ENCODE data around the gene SPRED2. TPM values are rescaled to one million over a fixed set of nuclear protein-coding genes. Genes with fewer than 3 reads are reported as not detected.
A peak's percentile ranks its signal among the peaks of the same experiment; 100 is the strongest.

Gene SPRED2
- total and polyA plus RNA-seq, 4 donors, result 6.7 to 7.5 (median 7.1) TPM

GRCh38 chr2:65381607-65382051 lies 50.8 kb downstream of the SPRED2 start:
- H3K4me3 ChIP-seq (ENCODE audit: low read depth in 1 of 3, low read length in 3 of 3), result no peak overlapping the region
- peak overlapping the region; percentile 13 to 80 for H3K27ac ChIP-seq (ENCODE audit: low read depth in 1 of 2, low read length in 2 of 2)
- TF ChIP-seq EGR1 (IDR thresholded peaks at IDR 0.05; ENCODE audit: low read depth in 2 of 2), result no peak
- TF ChIP-seq HNF4A (conservative IDR thresholded peaks at IDR 0.05), result no peak
- TF ChIP-seq CTCF (IDR thresholded peaks at IDR 0.05; ENCODE audit: low read depth, low read length, missing input control), result no peak
- TF ChIP-seq ATF3 (IDR thresholded peaks at IDR 0.05), result no peak
- H3K27me3 ChIP-seq (ENCODE audit: control insufficient read depth in 4 of 4, insufficient read depth in 4 of 4, low read length in 3 of 4), result no peaks in the 10 kb centered on the region
- H3K9me3 ChIP-seq (ENCODE audit: control insufficient read depth in 4 of 4, low read length in 3 of 4), result no peaks in the 10 kb centered on the region
- DNase-seq (ENCODE audit: low spot score), result no peak
- H3K36me3 ChIP-seq (ENCODE audit: control insufficient read depth in 4 of 4, insufficient read depth in 3 of 4, low read depth in 1 of 4, low read length in 3 of 4), result no peaks in the 10 kb centered on the region
- H3K4me1 ChIP-seq (ENCODE audit: control insufficient read depth in 4 of 4, insufficient read depth in 4 of 4, low read length in 3 of 4), result peaks cover 30 to 73% (median 61%) of the 10 kb centered on the region in 4 donors
- 75% methylated on average over 5 of the region's 5 CpGs for WGBS
- H3K9ac ChIP-seq (ENCODE audit: low read depth in 1 of 2, low read length in 2 of 2), result no peak overlapping the region

GRCh38 chr2:65380255-65380654 lies 52.1 kb downstream of the SPRED2 start:
- Histone ChIP-seq H3K27me3 (ENCODE audit: control insufficient read depth in 4 of 4, insufficient read depth in 4 of 4, low read length in 3 of 4) (no peaks in the 10 kb centered on the region), H3K4me3 (ENCODE audit: low read depth in 1 of 3, low read length in 3 of 3) (no peak overlapping the region), H3K9me3 (ENCODE audit: control insufficient read depth in 4 of 4, low read length in 3 of 4) (no peaks in the 10 kb centered on the region), H3K36me3 (ENCODE audit: control insufficient read depth in 4 of 4, insufficient read depth in 3 of 4, low read depth in 1 of 4, low read length in 3 of 4) (no peaks in the 10 kb centered on the region), H3K9ac (ENCODE audit: low read depth in 1 of 2, low read length in 2 of 2) (no peak overlapping the region), H3K27ac (ENCODE audit: low read depth in 1 of 2, low read length in 2 of 2) (no peak overlapping the region), H3K4me1 (ENCODE audit: control insufficient read depth in 4 of 4, insufficient read depth in 4 of 4, low read length in 3 of 4) (peaks cover 31 to 74% (median 55%) of the 10 kb centered on the region in 4 donors)
- 83% methylated on average over 5 of the region's 5 CpGs for WGBS
- DNase-seq (ENCODE audit: low spot score), result no peak
- TF ChIP-seq MAX (IDR thresholded peaks at IDR 0.05) (no peak), SP1 (IDR thresholded peaks at IDR 0.05) (no peak), RAD21 (IDR thresholded peaks at IDR 0.05) (no peak)

- Histone ChIP-seq H3K27me3 (ENCODE audit: control insufficient read depth in 4 of 4, insufficient read depth in 4 of 4, low read length in 3 of 4) (no peaks in the 10 kb centered on the region), H3K4me1 (ENCODE audit: control insufficient read depth in 4 of 4, insufficient read depth in 4 of 4, low read length in 3 of 4) (peaks cover 32 to 75% (median 58%) of the 10 kb centered on the region in 4 donors), H3K36me3 (ENCODE audit: control insufficient read depth in 4 of 4, insufficient read depth in 3 of 4, low read depth in 1 of 4, low read length in 3 of 4) (no peaks in the 10 kb centered on the region), H3K27ac (ENCODE audit: low read depth in 1 of 2, low read length in 2 of 2) (no peak overlapping the region), H3K4me3 (ENCODE audit: low read depth in 1 of 3, low read length in 3 of 3) (no peak overlapping the region), H3K9me3 (ENCODE audit: control insufficient read depth in 4 of 4, low read length in 3 of 4) (no peaks in the 10 kb centered on the region), H3K9ac (ENCODE audit: low read depth in 1 of 2, low read length in 2 of 2) (no peak overlapping the region)
- TF ChIP-seq RAD21 (IDR thresholded peaks at IDR 0.05) (peak in 1 of 2 donors; percentile 8), MAX (IDR thresholded peaks at IDR 0.05) (peak; percentile 49), ATF3 (IDR thresholded peaks at IDR 0.05) (no peak), RXRA (IDR thresholded peaks at IDR 0.05) (peak; percentile 29 to 53), YY1 (IDR thresholded peaks at IDR 0.05) (peak; percentile 21), HNF4A (conservative IDR thresholded peaks at IDR 0.05) (peak; percentile 56 to 72), NR2F2 (IDR thresholded peaks at IDR 0.05) (no peak)
- DNase-seq (ENCODE audit: low spot score), result no peak
- 58% methylated on average over 3 of the region's 3 CpGs for WGBS
Measured at GRCh38 chr2:65379721-65380171, 52.7 kb downstream of the SPRED2 start.
